GM18951 (cell line): ENCODE data around the gene GART.

Experiments
- POLR2A ChIP-seq: IDR thresholded peaks from 4 replicates; pipeline ENCODE4 v1.6.1; 2011; ENCODE audit warnings: mild to moderate bottlenecking; ENCODE audit not compliant: insufficient read length, insufficient read depth; ENCODE audit errors: extremely low read depth
- in situ Hi-C: fragments of 300-500 bp; cut with MboI; formaldehyde crosslinking; loops from one replicate; pipeline ENCODE4 v1.12.0; 2022; ENCODE audit warnings: low sequenced_read_pairs, mixed read lengths, inconsistent platforms; ENCODE audit not compliant: unreplicated experiment

The GART gene

DNA sequence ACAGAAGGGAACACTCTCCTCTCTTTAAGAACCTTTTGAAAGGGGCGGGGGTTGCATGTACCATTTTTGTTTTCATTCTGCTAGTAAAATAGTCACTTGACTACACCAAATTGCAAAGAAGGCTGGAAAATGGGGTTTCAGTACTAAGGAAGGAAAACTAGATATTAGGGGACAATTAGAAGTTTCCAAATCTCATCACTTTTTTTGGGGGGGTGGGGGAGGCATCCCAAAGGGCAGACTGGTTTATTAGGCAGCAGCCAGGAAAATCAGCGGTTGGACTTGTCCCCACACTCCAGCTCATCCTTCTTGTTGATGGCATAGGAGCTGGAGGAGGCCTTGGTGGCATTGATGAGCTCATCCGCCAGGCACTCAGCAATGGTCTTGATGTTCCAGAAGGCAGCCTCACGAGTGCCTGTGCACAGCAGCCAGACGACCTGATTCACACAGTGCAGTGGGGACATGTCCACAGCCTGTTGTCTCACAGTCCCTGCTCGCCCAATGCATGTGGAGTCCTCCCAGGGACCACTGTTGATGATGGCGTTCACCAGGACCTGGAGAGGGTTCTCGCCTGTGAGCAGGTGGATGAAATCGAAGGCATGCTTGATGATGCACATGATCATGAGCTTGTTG is 60.5 kb downstream of the GART start:
- TF ChIP-seq POLR2A: no peak
- in situ Hi-C loops: no loop called here

DNA sequence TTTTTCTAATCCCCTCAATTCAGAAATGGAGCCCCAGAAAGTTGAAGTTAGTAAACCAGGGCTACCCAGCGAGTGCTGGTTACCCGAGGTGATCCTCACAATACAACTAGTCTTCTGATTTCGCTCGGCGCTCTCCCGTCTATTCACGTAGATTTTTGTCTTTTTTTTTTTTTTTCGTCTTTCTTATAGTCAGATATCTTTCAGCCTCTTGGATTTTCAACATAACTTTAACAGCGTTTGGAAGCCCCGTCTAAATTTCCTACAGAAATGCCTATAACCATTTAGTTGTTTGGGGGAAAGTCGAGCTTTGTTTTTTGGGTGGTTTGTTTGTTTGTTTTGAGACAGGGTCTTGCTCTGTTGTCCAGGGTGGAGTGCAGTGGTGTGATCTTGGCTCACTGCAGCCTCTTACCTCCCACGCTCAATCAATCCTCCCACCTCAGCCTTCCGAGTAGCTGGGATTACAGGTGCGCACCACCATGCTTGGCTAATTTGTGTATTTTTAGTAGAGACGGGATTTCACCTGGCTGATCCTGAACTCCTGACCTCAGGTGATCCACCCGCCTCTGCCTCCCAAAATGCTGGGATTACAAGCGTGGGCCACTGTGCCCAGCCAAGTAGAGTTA is 61.3 kb downstream of the GART start:
- no peak for TF ChIP-seq POLR2A
- in situ Hi-C loops: no loop called here

DNA sequence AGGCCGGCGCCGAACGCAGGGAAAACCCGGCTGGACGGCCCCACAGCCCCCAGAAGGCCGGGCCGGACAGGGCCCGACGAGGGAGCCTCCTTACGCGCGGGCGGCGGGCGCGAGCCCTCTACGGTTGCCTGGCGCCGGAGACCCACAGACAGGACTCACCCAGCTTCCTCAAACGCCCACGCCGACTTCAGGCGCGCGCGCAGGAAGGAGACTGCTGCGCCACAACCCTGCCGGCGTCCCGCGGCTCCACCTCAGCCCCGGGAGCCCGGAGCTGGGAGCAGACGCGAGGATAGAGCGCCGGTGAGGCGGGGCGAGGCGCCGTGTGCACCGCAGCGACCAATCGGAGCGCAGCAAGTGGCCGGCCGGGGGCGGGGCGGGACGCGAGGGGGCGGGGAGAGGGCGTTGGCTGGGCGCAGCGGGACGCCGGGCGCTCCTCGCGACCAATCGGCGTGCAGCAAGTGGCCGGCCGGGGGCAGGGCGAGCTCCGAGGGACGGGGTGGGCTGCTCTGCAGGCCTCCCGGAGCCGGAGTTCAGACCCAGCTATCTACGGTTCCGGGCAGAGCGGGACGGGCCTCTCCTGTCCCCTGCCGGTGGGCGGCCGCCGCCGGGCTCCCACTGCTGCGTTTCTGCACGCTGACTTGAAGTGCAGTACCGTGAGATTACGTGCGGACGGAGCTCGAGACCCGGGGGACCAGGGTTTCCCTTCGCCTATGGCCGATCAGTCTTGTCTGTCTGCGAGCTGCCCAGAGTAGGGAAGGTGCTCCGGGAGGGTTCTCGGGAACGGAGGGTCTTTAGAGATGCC is 62.0 kb downstream of the GART start, which contains the start of gene TMEM50B:
TSS of gene TMEM50B (minus strand) at position 296 of the 802 bp plus-strand sequence. CDS start 11,089 bp downstream, outside the sequence.
- in situ Hi-C loops: no loop called here
- TF ChIP-seq POLR2A: peak; percentile 95

DNA sequence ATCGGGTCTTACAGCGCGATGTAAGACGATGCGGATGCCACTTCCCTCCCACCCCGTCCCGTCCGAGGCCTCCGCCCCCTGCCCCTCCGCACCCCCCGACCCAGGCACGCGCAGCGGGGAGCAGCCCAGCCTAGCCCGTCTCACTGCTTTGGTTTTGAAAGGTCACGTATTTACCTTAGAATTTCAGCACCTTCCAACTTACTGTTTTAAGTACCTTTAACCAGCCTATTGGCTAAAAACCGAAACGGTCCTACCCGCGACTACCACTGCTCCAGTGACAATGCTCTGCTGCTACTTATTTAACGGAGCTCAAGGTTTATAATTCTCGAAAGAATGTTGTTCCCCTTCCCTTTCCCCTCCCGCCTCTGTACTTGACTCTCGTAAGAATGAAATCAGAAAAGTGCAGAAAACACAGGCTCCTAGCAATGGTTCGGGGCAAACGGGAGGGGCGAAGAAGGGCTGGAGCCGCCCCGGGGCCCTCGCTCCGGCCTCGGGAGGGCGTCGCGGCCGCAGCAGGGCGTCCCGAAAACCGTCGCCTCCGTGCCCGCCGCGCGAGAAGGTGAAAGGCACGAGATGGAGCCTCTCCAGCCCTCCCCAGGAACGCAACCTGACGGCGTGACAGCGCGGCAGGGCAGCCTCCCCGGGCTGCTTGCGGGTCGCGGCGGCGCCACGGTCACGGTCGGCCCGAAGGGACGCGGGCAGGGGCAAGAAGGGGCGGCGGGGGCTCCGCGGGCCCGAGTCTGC is 62.8 kb downstream of the GART start:
- in situ Hi-C loops: no loop called here
- no peak for TF ChIP-seq POLR2A

DNA sequence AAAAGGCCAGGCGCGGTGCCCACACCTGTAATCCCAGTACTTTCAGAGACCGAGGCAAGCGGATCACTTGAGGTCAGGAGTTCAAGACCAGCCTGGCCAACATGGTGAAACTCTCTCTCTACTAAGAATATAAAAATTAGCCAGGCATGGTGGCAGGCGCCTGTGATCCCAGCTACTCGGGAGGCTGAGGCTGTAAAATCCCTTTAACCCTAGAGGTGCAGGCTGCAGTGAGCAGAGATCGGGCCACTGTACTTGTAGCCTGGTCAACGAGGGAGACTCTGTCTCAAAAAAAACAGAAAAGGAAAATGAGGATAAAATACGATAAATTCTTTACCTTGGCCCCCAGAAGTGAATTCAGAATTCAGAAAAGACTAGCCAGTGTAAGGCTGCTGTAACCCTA is 63.7 kb downstream of the GART start:
- TF ChIP-seq POLR2A: no peak
- in situ Hi-C loops: no loop called here

DNA sequence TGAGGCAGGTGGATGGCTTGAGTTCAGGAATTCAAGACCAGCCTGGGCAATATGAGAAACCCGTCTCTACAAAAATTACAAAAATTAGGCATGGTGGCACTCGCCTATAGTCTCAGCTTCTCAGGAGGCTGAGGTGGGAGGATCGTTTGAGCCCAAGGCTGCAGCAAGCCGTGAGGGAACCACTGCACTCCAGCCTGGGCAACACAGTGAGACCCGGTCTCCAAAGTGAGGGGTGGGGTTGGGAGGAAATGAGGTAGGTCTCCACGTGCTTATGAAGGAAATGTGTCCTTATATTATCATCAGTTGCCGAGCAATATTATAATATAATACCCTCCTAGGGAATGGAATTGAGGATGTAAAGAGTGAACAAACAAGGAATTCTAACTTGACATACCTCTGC is 64.9 kb downstream of the GART start:
- in situ Hi-C loops: no loop called here
- TF ChIP-seq POLR2A: no peak

DNA sequence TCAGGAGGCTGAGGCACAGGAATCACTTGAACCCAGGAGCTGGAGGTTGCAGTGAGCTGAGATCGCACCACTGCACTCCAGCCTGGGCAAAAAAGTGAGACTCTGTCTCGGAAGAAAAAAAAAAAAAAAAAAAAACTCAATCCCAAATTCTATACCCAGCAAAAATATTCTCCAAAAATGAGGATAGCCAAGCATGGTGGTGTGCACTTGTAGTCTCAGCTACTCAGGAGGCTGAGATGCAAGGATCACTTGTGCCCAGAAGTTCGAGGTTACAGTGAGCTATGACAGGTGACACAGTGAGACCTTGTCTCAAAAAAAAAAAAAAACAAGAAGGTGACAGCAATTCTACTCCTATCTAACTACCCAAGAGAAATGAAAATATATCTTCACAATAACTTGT is 68.6 kb downstream of the GART start:
- TF ChIP-seq POLR2A: no peak
- in situ Hi-C loops: loop anchor here (25.0 kb wide), 1 partner anchor 636 kb away; no protein-coding TSS in a partner anchor

DNA sequence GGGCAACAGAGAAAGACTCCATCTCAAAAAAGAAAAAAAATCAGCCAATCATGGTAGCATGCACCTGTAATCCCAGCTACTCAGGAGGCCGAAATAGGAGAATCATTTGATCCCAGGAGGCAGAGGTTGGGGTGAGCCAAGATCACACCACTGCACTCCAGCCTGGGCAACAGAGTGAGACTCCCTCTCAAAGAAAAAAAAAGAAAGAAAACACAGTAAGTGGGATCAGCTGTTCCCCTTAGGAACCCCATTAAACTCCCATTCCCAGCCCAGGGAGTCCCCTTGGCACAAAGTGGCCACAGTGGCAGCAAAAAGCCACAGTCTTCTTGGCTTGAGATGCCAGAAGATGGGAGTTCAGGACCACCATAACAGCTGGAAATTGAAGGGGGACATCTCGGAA is 71.2 kb downstream of the GART start:
- in situ Hi-C loops: loop anchor here (25.0 kb wide), 1 partner anchor 633 kb away; no protein-coding TSS in a partner anchor
- TF ChIP-seq POLR2A: no peak

DNA sequence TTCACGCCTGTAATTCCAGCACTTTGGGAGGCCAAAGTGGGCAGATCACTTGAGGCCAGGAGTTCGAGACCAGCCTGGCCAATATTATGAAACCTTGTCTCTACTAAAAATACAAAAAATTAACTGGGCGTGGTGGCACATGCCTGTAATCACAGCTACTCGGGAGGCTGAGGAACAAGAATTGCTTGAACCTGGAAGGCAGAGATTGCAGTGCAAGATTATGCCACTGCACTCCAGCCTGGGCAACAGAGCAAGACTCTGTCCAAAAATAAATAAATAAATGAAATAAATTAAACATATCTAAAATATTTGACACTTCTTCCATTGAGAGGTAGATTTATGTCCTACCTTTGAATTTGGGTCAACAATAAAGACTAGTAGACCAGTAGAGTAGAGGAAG is 72.7 kb downstream of the GART start:
- in situ Hi-C loops: loop anchor here (25.0 kb wide), 1 partner anchor 632 kb away; no protein-coding TSS in a partner anchor

DNA sequence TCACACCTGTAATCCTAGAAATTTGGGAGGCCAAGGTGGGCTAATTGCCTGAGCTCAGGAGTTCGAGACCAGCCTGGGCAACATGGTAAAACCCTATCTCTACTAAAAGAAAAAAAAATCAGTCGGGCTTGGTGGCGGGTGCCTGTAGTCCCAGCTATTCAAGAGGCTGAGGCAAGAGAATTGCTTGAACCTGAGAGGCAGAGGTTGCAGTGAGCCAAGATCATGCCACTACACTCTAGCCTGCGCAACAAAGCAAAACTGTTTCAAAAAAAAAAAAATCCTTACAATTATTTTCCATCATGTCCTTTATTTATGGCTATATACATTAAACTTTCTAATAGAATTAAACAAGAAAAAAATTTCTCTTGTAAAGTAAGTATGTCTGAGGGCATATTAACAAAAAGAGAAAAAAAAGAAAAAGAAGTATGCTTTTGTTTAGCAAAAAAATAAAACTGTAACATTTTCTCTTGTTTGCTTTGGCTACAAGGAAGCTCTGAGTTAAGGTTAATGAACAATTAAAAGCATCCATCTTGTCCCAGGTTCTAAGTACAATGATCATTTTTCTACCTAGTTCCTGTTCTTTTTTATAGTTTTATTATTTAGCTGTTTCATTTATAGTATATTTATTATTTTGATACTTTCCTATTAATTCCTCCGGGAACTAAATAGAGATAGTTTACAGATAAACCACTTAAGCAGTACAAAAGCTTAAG is 80.2 kb downstream of the GART start:
- no peak for TF ChIP-seq POLR2A
- in situ Hi-C loops: loop anchor here (25.0 kb wide), 1 partner anchor 624 kb away; no protein-coding TSS in a partner anchor

DNA sequence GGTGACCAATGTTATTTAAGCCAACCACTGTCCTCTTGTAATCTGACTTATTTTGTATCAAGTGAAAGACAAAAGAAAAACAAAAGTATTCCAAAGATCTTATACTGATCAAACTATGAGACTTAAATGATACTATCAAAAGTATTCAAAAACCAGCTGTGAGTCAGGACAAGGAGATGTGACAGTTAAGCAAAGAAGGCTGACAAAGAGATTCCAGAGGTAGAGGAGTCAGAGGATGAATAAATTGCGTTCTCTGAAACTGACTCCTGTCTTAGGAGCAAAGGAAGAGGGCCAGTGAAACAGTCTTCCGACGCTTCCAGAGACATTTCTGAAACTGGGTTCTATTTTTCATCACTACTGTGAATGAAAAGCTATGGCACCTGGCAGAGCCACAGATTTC is 83.1 kb downstream of the GART start:
- TF ChIP-seq POLR2A: no peak
- in situ Hi-C loops: loop anchor here (25.0 kb wide), 1 partner anchor 622 kb away; no protein-coding TSS in a partner anchor

DNA sequence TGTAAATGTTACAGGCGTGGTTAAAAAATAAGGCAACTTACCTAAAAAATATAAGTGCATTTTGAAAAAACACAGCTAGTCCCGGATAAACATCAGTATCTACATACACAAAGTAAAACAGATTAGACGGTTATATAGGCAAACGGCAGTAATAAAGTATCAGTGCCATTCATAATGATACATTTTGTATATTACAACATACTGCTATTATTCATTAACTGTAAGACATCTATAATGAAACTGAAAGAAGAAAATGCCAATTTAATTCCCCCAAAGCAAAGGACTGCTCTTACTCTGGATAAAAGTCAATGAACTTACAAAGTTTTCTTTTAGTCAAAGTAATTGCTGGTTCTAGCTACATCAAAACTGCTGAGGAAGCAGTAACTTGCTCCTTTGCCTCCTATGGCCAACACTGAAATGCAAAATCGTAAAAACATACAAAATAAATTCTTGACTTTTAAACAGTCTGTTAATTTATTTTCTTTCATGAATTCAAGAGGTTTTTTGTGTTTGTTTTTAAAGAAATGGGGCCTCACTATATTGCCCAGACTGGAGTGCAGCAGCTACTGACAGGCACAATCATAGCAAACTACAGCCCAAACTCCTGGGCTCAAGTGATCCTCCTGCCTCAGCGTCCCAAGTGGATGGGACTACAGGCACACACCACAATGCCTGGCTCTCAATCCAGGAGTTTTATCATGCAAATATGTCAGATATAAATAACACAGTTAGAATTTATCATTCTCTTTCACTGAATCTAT is 86.1 kb downstream of the GART start:
- no peak for TF ChIP-seq POLR2A
- in situ Hi-C loops: loop anchor here (25.0 kb wide), 1 partner anchor 619 kb away; no protein-coding TSS in a partner anchor
